ENCODE measurements around the gene ATP2A2. TPM values are rescaled to one million over a fixed set of nuclear protein-coding genes. Genes with fewer than 3 reads are reported as not detected.

The ATP2A2 gene
- total and polyA plus RNA-seq, 2 of the 8 experiments (the other 6 are each of a cell fraction or from before 2014, with no cell fraction given): 86.1 to 271 TPM

DNA sequence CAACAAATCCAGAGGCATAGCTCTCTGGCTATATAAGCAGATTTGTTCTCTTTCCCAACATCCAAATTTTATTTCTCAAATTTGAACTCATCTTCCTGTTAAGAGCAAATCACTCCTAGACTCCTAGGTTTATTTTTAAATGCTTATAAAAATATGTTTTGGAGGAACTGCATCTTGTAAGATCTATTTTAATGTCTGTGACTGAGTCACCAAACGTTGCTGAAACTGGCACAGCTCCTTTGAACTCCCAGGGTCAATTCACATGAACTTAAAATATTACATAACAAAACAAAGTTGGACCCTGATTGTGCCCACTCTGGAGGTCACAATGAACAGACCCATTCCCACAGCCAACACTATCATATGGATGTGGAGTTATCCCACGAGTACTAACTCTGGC lies 98.6 kb downstream of the ATP2A2 start (continued):
- TF ChIP-seq, protein P1, sequence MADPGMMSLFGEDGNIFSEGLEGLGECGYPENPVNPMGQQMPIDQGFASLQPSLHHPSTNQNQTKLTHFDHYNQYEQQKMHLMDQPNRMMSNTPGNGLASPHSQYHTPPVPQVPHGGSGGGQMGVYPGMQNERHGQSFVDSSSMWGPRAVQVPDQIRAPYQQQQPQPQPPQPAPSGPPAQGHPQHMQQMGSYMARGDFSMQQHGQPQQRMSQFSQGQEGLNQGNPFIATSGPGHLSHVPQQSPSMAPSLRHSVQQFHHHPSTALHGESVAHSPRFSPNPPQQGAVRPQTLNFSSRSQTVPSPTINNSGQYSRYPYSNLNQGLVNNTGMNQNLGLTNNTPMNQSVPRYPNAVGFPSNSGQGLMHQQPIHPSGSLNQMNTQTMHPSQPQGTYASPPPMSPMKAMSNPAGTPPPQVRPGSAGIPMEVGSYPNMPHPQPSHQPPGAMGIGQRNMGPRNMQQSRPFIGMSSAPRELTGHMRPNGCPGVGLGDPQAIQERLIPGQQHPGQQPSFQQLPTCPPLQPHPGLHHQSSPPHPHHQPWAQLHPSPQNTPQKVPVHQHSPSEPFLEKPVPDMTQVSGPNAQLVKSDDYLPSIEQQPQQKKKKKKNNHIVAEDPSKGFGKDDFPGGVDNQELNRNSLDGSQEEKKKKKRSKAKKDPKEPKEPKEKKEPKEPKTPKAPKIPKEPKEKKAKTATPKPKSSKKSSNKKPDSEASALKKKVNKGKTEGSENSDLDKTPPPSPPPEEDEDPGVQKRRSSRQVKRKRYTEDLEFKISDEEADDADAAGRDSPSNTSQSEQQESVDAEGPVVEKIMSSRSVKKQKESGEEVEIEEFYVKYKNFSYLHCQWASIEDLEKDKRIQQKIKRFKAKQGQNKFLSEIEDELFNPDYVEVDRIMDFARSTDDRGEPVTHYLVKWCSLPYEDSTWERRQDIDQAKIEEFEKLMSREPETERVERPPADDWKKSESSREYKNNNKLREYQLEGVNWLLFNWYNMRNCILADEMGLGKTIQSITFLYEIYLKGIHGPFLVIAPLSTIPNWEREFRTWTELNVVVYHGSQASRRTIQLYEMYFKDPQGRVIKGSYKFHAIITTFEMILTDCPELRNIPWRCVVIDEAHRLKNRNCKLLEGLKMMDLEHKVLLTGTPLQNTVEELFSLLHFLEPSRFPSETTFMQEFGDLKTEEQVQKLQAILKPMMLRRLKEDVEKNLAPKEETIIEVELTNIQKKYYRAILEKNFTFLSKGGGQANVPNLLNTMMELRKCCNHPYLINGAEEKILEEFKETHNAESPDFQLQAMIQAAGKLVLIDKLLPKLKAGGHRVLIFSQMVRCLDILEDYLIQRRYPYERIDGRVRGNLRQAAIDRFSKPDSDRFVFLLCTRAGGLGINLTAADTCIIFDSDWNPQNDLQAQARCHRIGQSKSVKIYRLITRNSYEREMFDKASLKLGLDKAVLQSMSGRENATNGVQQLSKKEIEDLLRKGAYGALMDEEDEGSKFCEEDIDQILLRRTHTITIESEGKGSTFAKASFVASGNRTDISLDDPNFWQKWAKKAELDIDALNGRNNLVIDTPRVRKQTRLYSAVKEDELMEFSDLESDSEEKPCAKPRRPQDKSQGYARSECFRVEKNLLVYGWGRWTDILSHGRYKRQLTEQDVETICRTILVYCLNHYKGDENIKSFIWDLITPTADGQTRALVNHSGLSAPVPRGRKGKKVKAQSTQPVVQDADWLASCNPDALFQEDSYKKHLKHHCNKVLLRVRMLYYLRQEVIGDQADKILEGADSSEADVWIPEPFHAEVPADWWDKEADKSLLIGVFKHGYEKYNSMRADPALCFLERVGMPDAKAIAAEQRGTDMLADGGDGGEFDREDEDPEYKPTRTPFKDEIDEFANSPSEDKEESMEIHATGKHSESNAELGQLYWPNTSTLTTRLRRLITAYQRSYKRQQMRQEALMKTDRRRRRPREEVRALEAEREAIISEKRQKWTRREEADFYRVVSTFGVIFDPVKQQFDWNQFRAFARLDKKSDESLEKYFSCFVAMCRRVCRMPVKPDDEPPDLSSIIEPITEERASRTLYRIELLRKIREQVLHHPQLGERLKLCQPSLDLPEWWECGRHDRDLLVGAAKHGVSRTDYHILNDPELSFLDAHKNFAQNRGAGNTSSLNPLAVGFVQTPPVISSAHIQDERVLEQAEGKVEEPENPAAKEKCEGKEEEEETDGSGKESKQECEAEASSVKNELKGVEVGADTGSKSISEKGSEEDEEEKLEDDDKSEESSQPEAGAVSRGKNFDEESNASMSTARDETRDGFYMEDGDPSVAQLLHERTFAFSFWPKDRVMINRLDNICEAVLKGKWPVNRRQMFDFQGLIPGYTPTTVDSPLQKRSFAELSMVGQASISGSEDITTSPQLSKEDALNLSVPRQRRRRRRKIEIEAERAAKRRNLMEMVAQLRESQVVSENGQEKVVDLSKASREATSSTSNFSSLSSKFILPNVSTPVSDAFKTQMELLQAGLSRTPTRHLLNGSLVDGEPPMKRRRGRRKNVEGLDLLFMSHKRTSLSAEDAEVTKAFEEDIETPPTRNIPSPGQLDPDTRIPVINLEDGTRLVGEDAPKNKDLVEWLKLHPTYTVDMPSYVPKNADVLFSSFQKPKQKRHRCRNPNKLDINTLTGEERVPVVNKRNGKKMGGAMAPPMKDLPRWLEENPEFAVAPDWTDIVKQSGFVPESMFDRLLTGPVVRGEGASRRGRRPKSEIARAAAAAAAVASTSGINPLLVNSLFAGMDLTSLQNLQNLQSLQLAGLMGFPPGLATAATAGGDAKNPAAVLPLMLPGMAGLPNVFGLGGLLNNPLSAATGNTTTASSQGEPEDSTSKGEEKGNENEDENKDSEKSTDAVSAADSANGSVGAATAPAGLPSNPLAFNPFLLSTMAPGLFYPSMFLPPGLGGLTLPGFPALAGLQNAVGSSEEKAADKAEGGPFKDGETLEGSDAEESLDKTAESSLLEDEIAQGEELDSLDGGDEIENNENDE (IDR thresholded peaks at IDR 0.05; ENCODE audit: insufficient replicate concordance, low read length): no peak
- TF ChIP-seq RFX5 (IDR thresholded peaks at IDR 0.05; ENCODE audit: borderline replicate concordance, low read depth, low read length) (no peak), BCL11A (IDR thresholded peaks at IDR 0.05; ENCODE audit: low read depth in 2 of 2, low read length in 2 of 2) (no peak), SIX5 (IDR thresholded peaks at IDR 0.05; ENCODE audit: low read depth, low read length) (no peak), GTF2F1 (IDR thresholded peaks at IDR 0.05; ENCODE audit: borderline replicate concordance, low read depth, low read length) (no peak), PHF8 (conservative IDR thresholded peaks at IDR 0.05; ENCODE audit: low read depth, low read length) (no peak), EGR1 (IDR thresholded peaks at IDR 0.05; ENCODE audit: borderline replicate concordance, low read depth, low read length) (no peak), ASH2L (IDR thresholded peaks at IDR 0.05; ENCODE audit: low read length) (no peak), CEBPB (IDR thresholded peaks at IDR 0.05; ENCODE audit: low read depth, low read length) (no peak)
